Ishikawa (cell line): ENCODE results near the gene FOSL1.

Source experiments
- CEBPB ChIP-seq: IDR thresholded peaks from 2 replicates; pipeline ENCODE4 v1.6.1; 2012
- CREB1 ChIP-seq: IDR thresholded peaks from 2 replicates; pipeline ENCODE4 v1.6.1; 2012; ENCODE audit warnings: low read depth
- EGR1 ChIP-seq: IDR thresholded peaks from 2 replicates; pipeline ENCODE4 v1.6.1; 2012
- EP300 ChIP-seq: IDR thresholded peaks from 2 replicates; pipeline ENCODE4 v1.6.1; 2012; ENCODE audit warnings: borderline replicate concordance
- FOXM1 ChIP-seq: IDR thresholded peaks from 2 replicates; pipeline ENCODE4 v1.6.1; 2012; ENCODE audit warnings: low read depth, borderline replicate concordance
- NFIC ChIP-seq: IDR thresholded peaks from 2 replicates; pipeline ENCODE4 v1.6.1; 2012
- TAF1 ChIP-seq: IDR thresholded peaks from 2 replicates; pipeline ENCODE4 v1.6.1; 2012; ENCODE audit warnings: low read depth, mild to moderate bottlenecking
- TCF12 ChIP-seq: IDR thresholded peaks from 2 replicates; pipeline ENCODE4 v1.6.1; 2012; ENCODE audit warnings: low read depth
- TEAD4 ChIP-seq: IDR thresholded peaks from 2 replicates; pipeline ENCODE4 v1.6.1; 2012
- YY1 ChIP-seq: IDR thresholded peaks from 2 replicates; pipeline ENCODE4 v1.6.1; 2012; ENCODE audit warnings: low read depth
- ZBTB7A ChIP-seq: IDR thresholded peaks from 2 replicates; pipeline ENCODE4 v1.6.1; 2012; ENCODE audit warnings: low read depth
- TF ChIP-seq, protein P1 (sequence below): IDR thresholded peaks from 2 replicates; pipeline ENCODE4 v1.6.1; 2012; ENCODE audit warnings: low read depth, mild to moderate bottlenecking
- TF ChIP-seq, protein P2 (sequence below): IDR thresholded peaks from 2 replicates; pipeline ENCODE4 v1.6.1; 2012
- TF ChIP-seq, protein P3 (sequence below): IDR thresholded peaks from 2 replicates; pipeline ENCODE4 v1.6.1; 2012

The FOSL1 gene

GRCh38 chr11:65903715-65904114 lies 3.5 kb upstream of the FOSL1 start:
- TF ChIP-seq CEBPB (no peak), TAF1 (no peak), FOXM1 (no peak), TCF12 (no peak)
- TF ChIP-seq, protein P1, sequence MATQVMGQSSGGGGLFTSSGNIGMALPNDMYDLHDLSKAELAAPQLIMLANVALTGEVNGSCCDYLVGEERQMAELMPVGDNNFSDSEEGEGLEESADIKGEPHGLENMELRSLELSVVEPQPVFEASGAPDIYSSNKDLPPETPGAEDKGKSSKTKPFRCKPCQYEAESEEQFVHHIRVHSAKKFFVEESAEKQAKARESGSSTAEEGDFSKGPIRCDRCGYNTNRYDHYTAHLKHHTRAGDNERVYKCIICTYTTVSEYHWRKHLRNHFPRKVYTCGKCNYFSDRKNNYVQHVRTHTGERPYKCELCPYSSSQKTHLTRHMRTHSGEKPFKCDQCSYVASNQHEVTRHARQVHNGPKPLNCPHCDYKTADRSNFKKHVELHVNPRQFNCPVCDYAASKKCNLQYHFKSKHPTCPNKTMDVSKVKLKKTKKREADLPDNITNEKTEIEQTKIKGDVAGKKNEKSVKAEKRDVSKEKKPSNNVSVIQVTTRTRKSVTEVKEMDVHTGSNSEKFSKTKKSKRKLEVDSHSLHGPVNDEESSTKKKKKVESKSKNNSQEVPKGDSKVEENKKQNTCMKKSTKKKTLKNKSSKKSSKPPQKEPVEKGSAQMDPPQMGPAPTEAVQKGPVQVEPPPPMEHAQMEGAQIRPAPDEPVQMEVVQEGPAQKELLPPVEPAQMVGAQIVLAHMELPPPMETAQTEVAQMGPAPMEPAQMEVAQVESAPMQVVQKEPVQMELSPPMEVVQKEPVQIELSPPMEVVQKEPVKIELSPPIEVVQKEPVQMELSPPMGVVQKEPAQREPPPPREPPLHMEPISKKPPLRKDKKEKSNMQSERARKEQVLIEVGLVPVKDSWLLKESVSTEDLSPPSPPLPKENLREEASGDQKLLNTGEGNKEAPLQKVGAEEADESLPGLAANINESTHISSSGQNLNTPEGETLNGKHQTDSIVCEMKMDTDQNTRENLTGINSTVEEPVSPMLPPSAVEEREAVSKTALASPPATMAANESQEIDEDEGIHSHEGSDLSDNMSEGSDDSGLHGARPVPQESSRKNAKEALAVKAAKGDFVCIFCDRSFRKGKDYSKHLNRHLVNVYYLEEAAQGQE = no peak
- TF ChIP-seq, protein P2, sequence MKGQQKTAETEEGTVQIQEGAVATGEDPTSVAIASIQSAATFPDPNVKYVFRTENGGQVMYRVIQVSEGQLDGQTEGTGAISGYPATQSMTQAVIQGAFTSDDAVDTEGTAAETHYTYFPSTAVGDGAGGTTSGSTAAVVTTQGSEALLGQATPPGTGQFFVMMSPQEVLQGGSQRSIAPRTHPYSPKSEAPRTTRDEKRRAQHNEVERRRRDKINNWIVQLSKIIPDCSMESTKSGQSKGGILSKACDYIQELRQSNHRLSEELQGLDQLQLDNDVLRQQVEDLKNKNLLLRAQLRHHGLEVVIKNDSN = no peak

GRCh38 chr11:65903068-65903481 lies 2.9 kb upstream of the FOSL1 start:
- no peak for TF ChIP-seq NFIC
- TF ChIP-seq TEAD4 = peak; percentile 91
- TF ChIP-seq, protein P3, sequence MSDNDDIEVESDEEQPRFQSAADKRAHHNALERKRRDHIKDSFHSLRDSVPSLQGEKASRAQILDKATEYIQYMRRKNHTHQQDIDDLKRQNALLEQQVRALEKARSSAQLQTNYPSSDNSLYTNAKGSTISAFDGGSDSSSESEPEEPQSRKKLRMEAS = 0 out of 2 replicates have a peak, but pooled peaks have one; percentile 28
- TF ChIP-seq YY1 = 0 out of 2 replicates have a peak, but pooled peaks have one; percentile 33
- TF ChIP-seq FOXM1 = peak; percentile 79
- TF ChIP-seq EGR1 = no peak
- TF ChIP-seq TCF12 = peak; percentile 78; the same call in 1 of the 2 replicates
- TF ChIP-seq TAF1 = no peak
- peak; percentile 74; the same call in 1 of the 2 replicates for TF ChIP-seq EP300

- TF ChIP-seq NFIC (no peak), CREB1 (no peak), YY1 (no peak), EGR1 (no peak), ZBTB7A (no peak), FOXM1 (no peak)
- TF ChIP-seq, protein P1 = no peak
Observed at GRCh38 chr11:65900899-65901180, 652 bp upstream of the FOSL1 start.

GRCh38 chr11:65899356-65900124 lies 648 bp downstream of the FOSL1 start:
- TF ChIP-seq NFIC = no peak; the same call in 1 of the 2 replicates
- TF ChIP-seq, protein P2 = peak; percentile 37; the same call in 1 of the 2 replicates
- TF ChIP-seq ZBTB7A = peak; percentile 64; the same call in 1 of the 2 replicates
- TF ChIP-seq CREB1 = no peak
- TF ChIP-seq, protein P3 = peak; percentile 93

DNA sequence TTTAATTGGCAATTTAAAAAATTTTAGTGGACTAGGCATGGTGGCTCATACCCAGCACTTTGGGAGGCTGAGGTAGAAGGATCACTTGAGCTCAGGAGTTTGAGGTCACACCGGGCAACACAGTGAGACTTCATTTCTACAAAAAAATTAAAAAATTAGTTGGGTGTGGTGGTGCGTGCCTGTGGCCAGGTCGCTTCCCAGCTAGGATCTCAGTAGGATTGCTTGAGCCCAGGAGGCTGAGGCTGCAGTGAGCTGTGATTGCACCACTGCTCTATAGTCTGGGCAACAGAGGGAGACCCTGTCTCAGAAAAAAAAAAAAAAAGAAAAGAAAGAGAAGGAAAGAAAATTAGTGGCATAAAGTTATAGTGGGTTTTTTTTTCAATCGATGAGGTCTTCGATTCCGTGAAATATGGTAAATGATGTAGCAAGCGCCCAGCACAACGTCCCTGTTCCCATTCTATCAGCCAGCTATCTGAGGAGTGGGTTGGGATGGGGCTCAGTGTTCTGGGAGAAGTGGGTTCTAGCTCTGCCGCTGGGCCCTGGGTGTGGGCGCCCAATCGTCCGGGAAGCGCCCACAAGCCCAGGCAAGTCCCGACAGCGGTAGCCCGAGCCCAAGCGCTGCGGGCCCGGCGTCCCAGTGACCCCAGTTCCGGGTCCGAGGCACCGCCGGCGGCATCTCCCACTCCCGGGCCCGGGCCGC lies 1.4 kb downstream of the FOSL1 start:
- TF ChIP-seq CEBPB (no peak), TEAD4 (no peak)

DNA sequence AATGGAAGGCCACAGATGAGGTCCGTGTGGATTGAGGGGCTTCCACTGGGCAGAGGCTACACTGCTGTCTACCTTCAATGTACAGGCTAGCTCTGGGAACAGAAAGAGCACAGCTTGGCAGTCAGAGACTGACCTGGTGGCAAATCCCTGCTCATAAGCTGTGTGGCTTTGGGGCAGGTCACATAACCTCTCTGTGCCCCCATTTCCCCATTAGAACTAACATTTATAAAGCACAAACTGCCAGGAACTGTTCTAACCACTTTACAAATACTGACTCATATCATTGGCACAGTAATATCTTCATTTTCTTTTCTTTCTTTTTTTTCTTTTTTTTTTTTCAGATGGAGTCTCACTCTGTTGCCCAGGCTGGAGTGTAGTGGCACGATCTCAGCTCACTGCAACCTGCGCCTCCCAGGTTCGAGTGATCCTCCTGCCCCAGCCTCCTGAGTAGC lies 3.1 kb downstream of the FOSL1 start:
- no peak for TF ChIP-seq YY1
- TF ChIP-seq EGR1 = no peak
- TF ChIP-seq TEAD4 = no peak
- no peak for TF ChIP-seq NFIC
- no peak for TF ChIP-seq FOXM1
- TF ChIP-seq, protein P2 = no peak
